ENCODE measurements around the gene CES1.

DNA sequence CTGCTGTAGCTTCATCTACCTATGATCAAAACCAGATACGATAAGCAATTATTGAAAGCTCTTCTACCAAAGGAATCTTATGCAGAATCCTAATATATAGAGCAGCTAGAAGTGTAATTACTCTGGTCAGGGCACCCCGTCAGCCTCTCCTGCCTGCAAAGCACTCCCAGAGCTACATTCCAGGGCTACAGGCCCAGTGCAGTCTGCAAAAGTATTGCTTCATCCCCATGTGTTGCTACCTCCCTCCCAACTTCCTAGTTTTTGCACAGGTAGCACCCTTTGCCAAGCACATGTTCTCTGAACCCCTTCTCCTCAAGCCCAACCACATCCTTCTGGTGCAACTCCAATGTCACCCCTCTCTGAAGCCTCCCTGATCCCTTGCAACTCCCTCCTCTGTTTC is 35.2 kb upstream of the CES1 start:
- TF ChIP-seq EZH2 (IDR thresholded peaks at IDR 0.05; ENCODE audit: borderline replicate concordance, low read depth, low read length, poor library complexity, severe bottlenecking), result no peak
- TF ChIP-seq, protein P1, sequence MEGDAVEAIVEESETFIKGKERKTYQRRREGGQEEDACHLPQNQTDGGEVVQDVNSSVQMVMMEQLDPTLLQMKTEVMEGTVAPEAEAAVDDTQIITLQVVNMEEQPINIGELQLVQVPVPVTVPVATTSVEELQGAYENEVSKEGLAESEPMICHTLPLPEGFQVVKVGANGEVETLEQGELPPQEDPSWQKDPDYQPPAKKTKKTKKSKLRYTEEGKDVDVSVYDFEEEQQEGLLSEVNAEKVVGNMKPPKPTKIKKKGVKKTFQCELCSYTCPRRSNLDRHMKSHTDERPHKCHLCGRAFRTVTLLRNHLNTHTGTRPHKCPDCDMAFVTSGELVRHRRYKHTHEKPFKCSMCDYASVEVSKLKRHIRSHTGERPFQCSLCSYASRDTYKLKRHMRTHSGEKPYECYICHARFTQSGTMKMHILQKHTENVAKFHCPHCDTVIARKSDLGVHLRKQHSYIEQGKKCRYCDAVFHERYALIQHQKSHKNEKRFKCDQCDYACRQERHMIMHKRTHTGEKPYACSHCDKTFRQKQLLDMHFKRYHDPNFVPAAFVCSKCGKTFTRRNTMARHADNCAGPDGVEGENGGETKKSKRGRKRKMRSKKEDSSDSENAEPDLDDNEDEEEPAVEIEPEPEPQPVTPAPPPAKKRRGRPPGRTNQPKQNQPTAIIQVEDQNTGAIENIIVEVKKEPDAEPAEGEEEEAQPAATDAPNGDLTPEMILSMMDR (conservative IDR thresholded peaks at IDR 0.05; ENCODE audit: low read depth, low read length), result no peak
